Activated CD8-positive, alpha-beta memory T cell treated with anti-CD3 and anti-CD28 coated beads for 36 hours (primary cell): ENCODE results near the gene PPP1R2B. TPM values are rescaled to one million over a fixed set of nuclear protein-coding genes. Genes with fewer than 3 reads are reported as not detected.
"Not testable (repeated sequence)": the region's sequence is repeated elsewhere in the genome, so short reads cannot be mapped to it uniquely, and the experiment has no call there.

ENCODE experiments used
- CTCF ChIA-PET: fragments of 350-600 bp; sonication (Branson Sonifier 250); formaldehyde crosslinking; loops from one replicate; lab custom pipeline; 2021; ENCODE audit warnings: antibody characterized with exemption; lab: Charles Lee
- POLR2A ChIA-PET: fragments of 350-600 bp; sonication (Branson Sonifier 250); formaldehyde crosslinking; loops from one replicate; lab custom pipeline; 2021; ENCODE audit warnings: antibody characterized with exemption; lab: Charles Lee
- total RNA-seq, 2 experiments: library from RNA; stranded (reverse); gene quantifications; one replicate each; pipeline ENCODE4 v1.2.3, GENCODE V29; 2021

The PPP1R2B gene
- total RNA-seq, 2 experiments from 2014 or later: 0.10 TPM; not detected in 1

- CTCF ChIA-PET, POLR2A ChIA-PET: not testable (repeated sequence)
Observed at GRCh38 chr5:156853055-156853454, 3.0 kb downstream of the PPP1R2B start.

- CTCF ChIA-PET: interaction anchor here (0.6 kb wide), 1 partner anchor 28 kb away, joined by 3 read pairs; no protein-coding TSS in a partner anchor
- POLR2A ChIA-PET: no interaction called here
Observed at GRCh38 chr5:156865427-156865826, 15.3 kb downstream of the PPP1R2B start.

- ChIA-PET CTCF (no interaction called here), POLR2A (no interaction called here)
Observed at GRCh38 chr5:156870498-156870839, 20.4 kb downstream of the PPP1R2B start.

GRCh38 chr5:156871212-156871611 is 21.1 kb downstream of the PPP1R2B start:
- ChIA-PET POLR2A (no interaction called here), CTCF (no interaction called here)

- ChIA-PET CTCF (no interaction called here), POLR2A (no interaction called here)
Observed at GRCh38 chr5:156879665-156880285, 29.7 kb downstream of the PPP1R2B start.

- ChIA-PET CTCF (no interaction called here), POLR2A (no interaction called here)
Observed at GRCh38 chr5:156883316-156883875, 33.3 kb downstream of the PPP1R2B start.

- CTCF ChIA-PET: no interaction called here
- POLR2A ChIA-PET: no interaction called here
Observed at GRCh38 chr5:156888520-156888919, 38.4 kb downstream of the PPP1R2B start.

- ChIA-PET CTCF (interaction anchor here (1.6 kb wide), 1 partner anchor 29 kb away, joined by 3 read pairs; no protein-coding TSS in a partner anchor), POLR2A (no interaction called here)
Observed at GRCh38 chr5:156892223-156892622, 42.1 kb downstream of the PPP1R2B start.

GRCh38 chr5:156892864-156893263 is 42.8 kb downstream of the PPP1R2B start:
- POLR2A ChIA-PET: no interaction called here
- CTCF ChIA-PET: interaction anchor here (0.7 to 1.6 kb wide), 2 partner anchors 28 kb away, joined by 3 read pairs; no protein-coding TSS in a partner anchor

- ChIA-PET POLR2A (no interaction called here), CTCF (interaction anchor here (0.7 to 1.6 kb wide), 2 partner anchors 27 to 28 kb away, joined by 3 read pairs; no protein-coding TSS in a partner anchor)
Observed at GRCh38 chr5:156893517-156893916, 43.4 kb downstream of the PPP1R2B start.

- POLR2A ChIA-PET: no interaction called here
Observed at GRCh38 chr5:156896546-156896945, 46.5 kb downstream of the PPP1R2B start.

More at GRCh38 chr5:156896546-156896945, 46.5 kb downstream of the PPP1R2B start:
- CTCF ChIA-PET: no interaction called here

Other genes with a start within 250 kb of the PPP1R2B start
- 1 to 10 TPM in 1 of 2 experiments, under 1 TPM in 1; 0.65 to 1.0 TPM for gene TIMD4, start 112.9 kb downstream of the PPP1R2B start, total RNA-seq
- not detected for gene HAVCR1, start 208.8 kb downstream of the PPP1R2B start, total RNA-seq